Measurements from ENCODE around the gene LARP7. TPM values are rescaled to one million over a fixed set of nuclear protein-coding genes. Genes with fewer than 3 reads are reported as not detected.
"Not testable (repeated sequence)": the region's sequence is repeated elsewhere in the genome, so short reads cannot be mapped to it uniquely, and the experiment has no call there.

LARP7 gene
- total RNA-seq, 2 donors from 2014 or later: 32.9 to 51.7 TPM

DNA sequence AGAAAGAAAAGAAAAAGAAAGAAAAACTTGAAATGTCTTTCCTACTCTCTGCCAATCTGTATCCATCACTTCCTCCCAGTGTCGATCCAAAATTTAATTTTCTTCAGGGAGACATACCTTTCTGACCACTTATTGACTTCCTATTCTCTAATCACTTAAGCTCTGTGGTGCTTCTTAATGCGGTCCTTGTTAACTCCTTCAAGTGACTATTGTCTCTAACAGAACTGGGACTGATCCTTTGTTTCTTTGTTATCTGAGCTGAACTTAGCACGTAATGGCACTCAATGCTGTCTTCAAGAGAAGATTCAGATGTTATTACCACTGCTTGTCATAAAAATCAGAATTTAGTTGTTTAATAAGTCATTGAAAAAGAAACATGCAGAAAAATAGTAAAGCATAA lies 31.2 kb downstream of the LARP7 start:
- Mint-ChIP-seq H3K4me1 (peaks cover 7% of the 10 kb centered on the region), H3K27ac (no peak overlapping the region), H3K4me3 (no peak overlapping the region), H3K36me3 (ENCODE audit: low read depth) (peaks cover 5% of the 10 kb centered on the region), H3K27me3 (no peaks in the 10 kb centered on the region)
- no peak for DNase-seq
- ATAC-seq: no peak
- no peaks in the 10 kb centered on the region for H3K9me3 ChIP-seq (ENCODE audit: control insufficient read depth, low read length, poor library complexity, severe bottlenecking)

DNA sequence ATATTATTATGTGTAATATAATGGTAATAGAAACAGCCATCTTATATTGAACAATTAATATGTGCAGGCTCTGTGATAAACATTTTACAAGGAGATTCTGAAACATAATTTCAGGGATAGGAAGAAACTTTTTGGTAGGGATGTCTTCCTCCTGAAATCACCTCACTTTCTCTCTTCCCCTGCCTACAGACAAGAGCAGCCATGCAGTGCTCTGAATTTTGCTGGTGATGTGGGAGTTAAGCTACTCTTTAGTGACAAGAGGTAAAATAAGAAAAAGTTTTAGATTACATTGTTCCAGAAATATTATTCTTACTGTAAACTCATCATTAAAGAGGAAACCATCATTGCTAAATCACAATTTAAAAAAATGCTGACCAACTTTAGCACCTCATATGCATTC lies 36.1 kb downstream of the LARP7 start:
- DNase-seq (no peak), ATAC-seq (no peak)
- H3K4me1 Mint-ChIP-seq: peaks cover 4% of the 10 kb centered on the region
- H3K9me3 ChIP-seq (ENCODE audit: control insufficient read depth, low read length, poor library complexity, severe bottlenecking): no peaks in the 10 kb centered on the region
- H3K27ac Mint-ChIP-seq: no peak overlapping the region
- H3K27me3 Mint-ChIP-seq: no peaks in the 10 kb centered on the region
- peaks cover 3% of the 10 kb centered on the region for H3K36me3 Mint-ChIP-seq (ENCODE audit: low read depth)
- no peak overlapping the region for H3K4me3 Mint-ChIP-seq

DNA sequence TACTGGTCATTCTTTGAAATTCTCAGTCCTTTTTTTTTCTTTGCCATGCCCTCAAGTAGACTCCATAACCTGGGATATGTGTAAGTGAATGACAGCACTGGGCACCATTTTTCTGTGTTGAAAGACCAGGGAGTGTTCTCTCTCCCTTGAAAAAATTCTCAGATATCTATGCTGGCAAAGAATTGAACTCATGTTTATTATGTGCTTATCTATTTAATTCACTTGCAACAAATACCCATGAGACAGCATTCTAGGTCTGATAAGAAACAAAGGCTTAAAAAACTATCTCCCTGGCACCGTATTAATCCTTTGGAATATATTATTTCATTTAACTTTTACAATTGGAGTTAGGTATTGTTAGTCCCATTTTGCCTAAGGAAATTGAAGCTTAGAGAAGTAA lies 36.7 kb downstream of the LARP7 start:
- DNase-seq: no peak
- Mint-ChIP-seq H3K27me3 (no peaks in the 10 kb centered on the region), H3K4me3 (no peak overlapping the region), H3K36me3 (ENCODE audit: low read depth) (peaks cover 3% of the 10 kb centered on the region), H3K27ac (no peak overlapping the region), H3K4me1 (peaks cover 3% of the 10 kb centered on the region)
- ATAC-seq: no peak
- no peaks in the 10 kb centered on the region for H3K9me3 ChIP-seq (ENCODE audit: control insufficient read depth, low read length, poor library complexity, severe bottlenecking)

DNA sequence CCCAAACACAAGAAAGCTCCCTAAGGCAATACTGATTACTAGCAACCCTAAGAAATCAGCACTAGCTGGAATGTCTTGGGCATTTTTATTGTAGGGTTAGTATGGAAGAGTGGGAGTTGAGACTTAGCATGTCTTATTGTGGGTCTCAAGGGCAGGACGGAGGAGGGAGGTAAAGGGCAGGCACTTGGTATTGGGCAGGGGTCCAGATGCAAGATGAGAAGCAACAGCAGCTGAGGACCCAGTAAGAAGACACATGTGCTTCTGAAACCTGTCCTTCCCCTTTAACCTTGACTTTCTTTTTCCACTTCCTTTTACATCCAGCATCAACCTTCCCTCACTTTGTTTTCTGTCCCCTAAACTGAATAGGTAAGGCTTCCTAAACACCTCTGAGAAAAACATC lies 37.4 kb downstream of the LARP7 start:
- ATAC-seq (no peak), DNase-seq (no peak)
- no peak overlapping the region for H3K27ac Mint-ChIP-seq
- no peaks in the 10 kb centered on the region for H3K9me3 ChIP-seq (ENCODE audit: control insufficient read depth, low read length, poor library complexity, severe bottlenecking)
- no peak overlapping the region for H3K4me3 Mint-ChIP-seq
- no peaks in the 10 kb centered on the region for H3K27me3 Mint-ChIP-seq
- peaks cover 3% of the 10 kb centered on the region for H3K36me3 Mint-ChIP-seq (ENCODE audit: low read depth)
- H3K4me1 Mint-ChIP-seq: peaks cover 3% of the 10 kb centered on the region

DNA sequence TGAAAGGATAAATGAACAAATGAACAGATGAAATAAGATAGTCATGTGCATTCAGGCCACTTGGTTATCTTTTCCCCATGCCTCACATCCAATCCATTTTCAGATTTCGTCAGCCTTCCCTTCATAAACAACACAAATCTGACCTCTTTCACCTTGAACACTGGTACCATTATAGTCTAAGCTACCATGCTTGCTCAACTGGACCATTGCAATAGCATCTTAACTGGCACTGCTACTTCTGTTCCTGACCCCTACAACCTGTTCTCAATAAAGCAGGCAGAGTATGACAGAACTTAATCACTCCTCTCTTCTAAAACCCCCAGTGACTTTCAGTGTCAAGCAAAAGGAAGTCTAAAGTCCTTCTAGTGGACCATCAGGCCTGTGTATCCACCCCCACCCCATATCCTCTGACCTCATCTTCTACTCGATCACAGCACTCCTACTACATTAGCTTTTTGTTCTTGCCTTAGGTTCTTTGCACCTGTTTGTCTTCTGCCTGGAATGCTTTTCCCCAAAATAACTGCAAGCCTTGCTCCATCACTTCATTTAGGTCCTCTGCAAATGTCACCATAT lies 40.7 kb downstream of the LARP7 start:
- H3K27me3 Mint-ChIP-seq: no peaks in the 10 kb centered on the region
- H3K9me3 ChIP-seq (ENCODE audit: control insufficient read depth, low read length, poor library complexity, severe bottlenecking): no peaks in the 10 kb centered on the region
- DNase-seq: no peak
- H3K27ac Mint-ChIP-seq: no peak overlapping the region
- H3K36me3 Mint-ChIP-seq (ENCODE audit: low read depth): peaks cover 3% of the 10 kb centered on the region
- ATAC-seq: no peak
- H3K4me1 Mint-ChIP-seq: peaks cover 3% of the 10 kb centered on the region
- no peak overlapping the region for H3K4me3 Mint-ChIP-seq

DNA sequence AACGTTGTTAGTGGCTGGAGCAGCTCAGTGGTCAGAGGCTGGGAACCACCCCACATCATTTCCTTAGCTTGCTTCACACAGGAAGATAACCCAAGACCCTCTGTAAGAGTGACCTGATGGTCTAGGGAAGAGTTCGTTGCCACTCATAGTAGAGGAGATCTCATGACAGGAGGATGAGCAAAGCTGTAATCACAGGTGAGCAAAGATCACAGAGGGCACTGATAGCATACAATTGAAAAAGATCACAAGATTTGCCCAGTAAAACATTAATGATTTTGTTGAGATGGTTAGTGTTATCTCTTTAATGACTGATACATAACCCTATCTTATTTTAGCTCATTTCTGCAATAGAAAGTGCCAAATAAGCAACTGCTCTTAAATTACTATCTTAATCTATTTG lies 44.1 kb downstream of the LARP7 start:
- Mint-ChIP-seq H3K27me3 (peaks cover 10% of the 10 kb centered on the region), H3K27ac (no peak overlapping the region), H3K4me3 (no peak overlapping the region), H3K4me1 (peaks cover 3% of the 10 kb centered on the region), H3K36me3 (ENCODE audit: low read depth) (peaks cover 3% of the 10 kb centered on the region)
- DNase-seq (no peak), ATAC-seq (no peak)
- H3K9me3 ChIP-seq (ENCODE audit: control insufficient read depth, low read length, poor library complexity, severe bottlenecking): no peaks in the 10 kb centered on the region

DNA sequence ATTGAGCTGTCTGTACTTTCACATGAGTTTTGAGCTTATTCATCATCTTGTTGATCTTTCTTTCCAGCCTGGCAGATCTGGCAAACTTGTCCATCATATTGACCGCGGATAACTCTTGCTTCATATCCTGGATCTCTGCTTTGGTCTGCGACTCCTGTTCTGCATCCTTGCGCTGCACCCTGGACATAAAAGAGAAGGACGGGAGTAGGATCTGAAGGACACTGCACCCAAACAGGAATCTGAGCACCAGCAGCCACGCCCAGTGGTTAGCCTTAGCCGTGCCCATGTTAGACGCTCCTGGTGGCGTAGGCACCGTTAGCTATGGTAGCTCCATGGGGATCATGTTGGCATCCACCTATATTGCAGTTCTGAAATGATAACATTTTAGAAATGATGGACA lies 56.6 kb downstream of the LARP7 start:
- Mint-ChIP-seq H3K27me3 (peaks cover 27% of the 10 kb centered on the region), H3K4me3 (no peak overlapping the region), H3K27ac (no peak overlapping the region), H3K36me3 (ENCODE audit: low read depth) (peaks cover 3% of the 10 kb centered on the region), H3K4me1 (peaks cover 2% of the 10 kb centered on the region)
- DNase-seq (no peak), ATAC-seq (no peak)
- no peaks in the 10 kb centered on the region for H3K9me3 ChIP-seq (ENCODE audit: control insufficient read depth, low read length, poor library complexity, severe bottlenecking)

DNA sequence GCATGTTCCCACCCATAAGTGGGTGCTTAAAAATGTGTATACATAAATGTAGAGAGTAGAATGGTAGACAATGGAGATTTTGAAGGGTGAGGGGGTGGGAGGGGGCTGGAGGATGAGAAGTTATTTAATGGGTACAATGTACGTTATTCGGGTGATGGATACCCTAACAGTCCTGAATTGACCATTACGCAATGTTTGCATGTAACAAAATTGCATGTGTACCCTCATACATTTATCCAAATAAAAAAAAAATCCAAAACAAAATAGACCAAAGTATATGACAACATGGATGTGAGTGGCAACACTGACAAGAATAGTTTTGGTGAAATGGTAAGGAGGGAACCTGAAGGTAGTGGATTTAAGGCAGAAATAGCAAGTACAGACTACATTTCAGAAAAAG lies 63.7 kb downstream of the LARP7 start:
- H3K27me3 Mint-ChIP-seq: peaks cover 41% of the 10 kb centered on the region
- H3K4me1 Mint-ChIP-seq: peaks cover 10% of the 10 kb centered on the region

DNA sequence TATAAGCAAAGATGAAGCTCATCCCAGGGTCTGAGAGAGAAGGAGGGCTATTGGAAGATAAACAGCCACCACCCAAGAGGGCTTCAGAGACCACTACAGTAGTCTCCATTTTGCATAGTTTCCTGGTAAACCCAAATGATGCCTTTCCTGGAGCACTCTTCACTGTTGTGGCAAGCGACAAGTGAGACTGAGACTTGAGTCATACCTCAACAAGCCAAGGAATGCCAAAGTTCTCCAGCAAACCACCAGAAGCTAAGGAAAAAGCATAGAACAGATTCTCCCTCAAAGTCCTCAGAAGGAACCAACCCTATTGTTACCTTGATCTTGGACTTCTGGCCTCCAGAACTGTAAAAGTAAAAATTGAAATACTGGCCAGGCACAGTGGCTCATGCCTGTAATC lies 65.9 kb downstream of the LARP7 start:
- DNase-seq (no peak), ATAC-seq (no peak)
- H3K27ac Mint-ChIP-seq: no peak overlapping the region
- H3K4me3 Mint-ChIP-seq: no peak overlapping the region
- peaks cover 21% of the 10 kb centered on the region for H3K4me1 Mint-ChIP-seq
- H3K36me3 Mint-ChIP-seq (ENCODE audit: low read depth): peaks cover 12% of the 10 kb centered on the region
- peaks cover 45% of the 10 kb centered on the region for H3K27me3 Mint-ChIP-seq
- no peaks in the 10 kb centered on the region for H3K9me3 ChIP-seq (ENCODE audit: control insufficient read depth, low read length, poor library complexity, severe bottlenecking)

More for the DNA sequence above, 63.7 kb downstream of the LARP7 start:
- DNase-seq: no peak
- Mint-ChIP-seq H3K4me3 (no peak overlapping the region), H3K27ac (no peak overlapping the region), H3K36me3 (ENCODE audit: low read depth) (peaks cover 9% of the 10 kb centered on the region)
- ATAC-seq: no peak
- no peaks in the 10 kb centered on the region for H3K9me3 ChIP-seq (ENCODE audit: control insufficient read depth, low read length, poor library complexity, severe bottlenecking)

DNA sequence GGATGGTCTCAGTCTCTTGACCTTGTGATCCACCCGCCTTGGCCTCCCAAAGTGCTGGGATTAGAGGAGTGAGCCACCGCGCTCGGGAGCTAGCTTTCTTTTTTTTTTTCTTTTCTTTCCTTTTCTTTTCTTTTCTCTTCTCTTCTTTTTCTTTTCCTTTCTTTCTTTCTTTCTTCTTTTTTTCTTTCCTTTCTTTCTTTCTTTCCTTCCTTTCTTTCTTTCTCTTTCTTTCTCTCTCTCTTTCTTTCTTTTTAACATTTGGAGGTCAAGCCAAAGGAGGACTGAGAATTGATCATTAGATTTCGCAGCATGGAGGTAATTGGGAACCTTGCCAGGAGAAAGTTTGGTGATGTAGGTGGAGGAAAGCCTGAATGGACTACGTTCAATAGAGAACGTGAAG lies 67.4 kb downstream of the LARP7 start:
- ATAC-seq: no peak
- no peaks in the 10 kb centered on the region for H3K9me3 ChIP-seq (ENCODE audit: control insufficient read depth, low read length, poor library complexity, severe bottlenecking)
- peaks cover 35% of the 10 kb centered on the region for H3K27me3 Mint-ChIP-seq
- no peak overlapping the region for H3K27ac Mint-ChIP-seq
- H3K36me3 Mint-ChIP-seq (ENCODE audit: low read depth): peaks cover 9% of the 10 kb centered on the region
- H3K4me3 Mint-ChIP-seq: peak overlapping the region; percentile 92
- no peak for DNase-seq
- peaks cover 18% of the 10 kb centered on the region for H3K4me1 Mint-ChIP-seq

DNA sequence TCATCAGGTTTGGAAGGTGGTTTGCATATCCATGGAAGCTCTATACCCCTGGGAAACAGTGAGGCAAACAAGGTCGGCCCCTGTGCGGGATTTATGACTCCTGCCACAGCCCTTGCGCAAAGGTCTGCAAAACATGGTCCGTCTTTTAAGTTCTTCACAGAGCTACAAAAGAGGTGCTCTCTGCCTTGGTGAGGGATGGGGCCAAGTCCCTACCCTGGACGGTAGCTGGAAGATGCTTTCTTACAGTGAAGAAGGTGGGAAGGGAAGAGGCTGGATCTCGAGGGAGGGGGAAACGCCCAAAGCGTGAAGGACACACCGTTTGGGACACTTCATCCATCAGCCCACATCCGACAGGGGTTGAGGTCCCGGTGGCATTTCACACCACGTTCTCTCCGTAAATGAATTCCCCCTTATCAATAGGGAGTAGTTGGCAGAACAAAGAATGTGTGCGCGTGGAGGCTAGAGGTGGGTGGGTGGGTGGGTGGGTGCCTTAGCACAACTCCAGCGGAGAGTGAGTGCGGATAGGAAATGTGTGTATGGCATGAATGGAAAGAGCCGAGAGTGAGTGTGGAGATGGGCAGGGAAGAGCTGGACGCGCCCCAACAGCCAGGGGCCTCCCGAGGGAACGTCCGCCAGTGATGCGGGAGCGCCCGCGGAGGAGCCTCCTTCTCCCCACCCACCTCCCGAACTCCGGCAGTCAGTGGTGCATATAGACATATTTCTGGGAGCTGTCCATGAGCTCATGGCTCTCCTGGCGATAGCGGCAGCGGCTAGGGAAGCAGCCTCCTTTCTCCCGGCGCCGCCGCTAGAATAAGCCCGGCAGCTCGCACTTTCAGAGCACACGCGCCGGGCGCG lies 68.3 kb downstream of the LARP7 start:
- H3K27me3 Mint-ChIP-seq: peaks cover 37% of the 10 kb centered on the region
- no peak for DNase-seq
- H3K9me3 ChIP-seq (ENCODE audit: control insufficient read depth, low read length, poor library complexity, severe bottlenecking): no peaks in the 10 kb centered on the region
- peaks cover 9% of the 10 kb centered on the region for H3K36me3 Mint-ChIP-seq (ENCODE audit: low read depth)
- peak overlapping the region; percentile 55 for H3K27ac Mint-ChIP-seq
- H3K4me3 Mint-ChIP-seq: peak overlapping the region; percentile 92
- ATAC-seq: no peak
- H3K4me1 Mint-ChIP-seq: peaks cover 18% of the 10 kb centered on the region

DNA sequence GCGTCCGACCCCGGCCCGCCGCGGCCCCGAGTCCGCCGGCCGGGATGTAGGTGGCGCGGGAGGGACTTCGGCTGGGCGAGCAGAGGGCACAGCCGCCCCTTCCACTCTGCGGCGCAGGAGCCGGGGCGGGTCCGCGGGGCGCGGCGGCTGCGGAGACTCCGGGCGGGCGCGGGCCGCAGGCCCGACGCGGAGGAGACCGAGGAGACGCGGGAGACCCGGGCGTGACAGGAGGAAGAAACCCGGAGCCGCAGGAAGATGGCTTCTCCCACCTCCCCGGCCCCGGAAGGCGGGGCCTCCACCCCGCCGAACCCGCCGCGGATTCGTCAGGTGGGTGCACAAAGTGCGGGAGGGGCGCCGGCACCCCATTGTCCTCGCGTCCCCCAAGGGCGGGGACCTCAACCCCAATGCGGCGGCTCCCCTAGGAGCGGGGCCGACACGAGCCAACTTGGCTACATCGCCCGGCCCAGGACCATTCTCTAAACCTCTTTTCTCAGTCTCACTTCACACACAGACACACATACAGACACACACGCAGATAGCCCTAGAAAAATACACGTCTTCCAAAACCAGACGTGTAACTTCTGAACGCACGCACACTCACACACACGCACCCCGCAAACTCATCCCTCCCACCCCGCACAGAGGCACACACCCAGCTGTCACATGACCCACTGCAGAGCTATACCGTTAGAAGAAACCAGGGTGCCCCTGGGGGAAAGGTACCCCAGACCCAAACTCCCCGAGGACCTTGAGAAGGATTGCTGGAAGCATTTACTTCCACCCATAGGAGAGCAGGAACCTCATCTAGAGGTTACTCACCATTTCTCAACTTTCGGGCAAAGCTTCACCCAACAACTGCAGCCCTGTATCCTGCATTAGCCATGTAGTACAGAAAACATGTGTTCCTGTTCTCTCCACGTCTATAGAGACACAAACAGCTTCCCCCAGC lies 69.2 kb downstream of the LARP7 start:
- H3K27me3 Mint-ChIP-seq: peaks cover 39% of the 10 kb centered on the region

DNA sequence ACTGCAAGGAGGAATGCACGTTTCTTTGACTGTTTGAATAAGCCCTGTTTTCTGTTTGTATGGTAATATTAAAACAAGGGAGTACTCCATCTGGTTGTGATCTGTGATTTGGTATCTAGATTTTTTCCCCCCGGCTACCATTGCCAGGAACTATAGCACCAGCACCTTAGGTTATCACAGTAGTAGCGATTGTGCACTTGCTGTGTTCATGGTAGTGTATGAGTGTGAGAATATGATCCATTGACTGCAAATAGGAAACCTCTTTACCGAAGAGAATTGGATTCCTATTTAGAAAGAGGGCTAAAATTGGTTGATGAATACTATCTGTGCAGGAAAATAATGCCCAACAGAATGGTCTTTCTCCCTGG lies 69.9 kb downstream of the LARP7 start:
- peak overlapping the region; percentile 100 for H3K4me3 Mint-ChIP-seq
- H3K27me3 Mint-ChIP-seq: peaks cover 39% of the 10 kb centered on the region
- H3K4me1 Mint-ChIP-seq: peaks cover 18% of the 10 kb centered on the region
- H3K9me3 ChIP-seq (ENCODE audit: control insufficient read depth, low read length, poor library complexity, severe bottlenecking): no peaks in the 10 kb centered on the region
- no peak for DNase-seq
- no peak for ATAC-seq
- no peak overlapping the region for H3K27ac Mint-ChIP-seq
- H3K36me3 Mint-ChIP-seq (ENCODE audit: low read depth): peaks cover 9% of the 10 kb centered on the region

More for the DNA sequence above, 69.2 kb downstream of the LARP7 start:
- DNase-seq (peak in 1 of 3 donors; percentile 16), ATAC-seq (peak; percentile 74)
- H3K4me3 Mint-ChIP-seq: peak overlapping the region; percentile 100
- peaks cover 18% of the 10 kb centered on the region for H3K4me1 Mint-ChIP-seq
- not testable (repeated sequence) for H3K36me3 Mint-ChIP-seq (ENCODE audit: low read depth); H3K9me3 ChIP-seq (ENCODE audit: control insufficient read depth, low read length, poor library complexity, severe bottlenecking); H3K27ac Mint-ChIP-seq

Data from T-helper 17 cell (primary cell).